ENCODE data around the gene DIAPH1.

DIAPH1 gene

DNA sequence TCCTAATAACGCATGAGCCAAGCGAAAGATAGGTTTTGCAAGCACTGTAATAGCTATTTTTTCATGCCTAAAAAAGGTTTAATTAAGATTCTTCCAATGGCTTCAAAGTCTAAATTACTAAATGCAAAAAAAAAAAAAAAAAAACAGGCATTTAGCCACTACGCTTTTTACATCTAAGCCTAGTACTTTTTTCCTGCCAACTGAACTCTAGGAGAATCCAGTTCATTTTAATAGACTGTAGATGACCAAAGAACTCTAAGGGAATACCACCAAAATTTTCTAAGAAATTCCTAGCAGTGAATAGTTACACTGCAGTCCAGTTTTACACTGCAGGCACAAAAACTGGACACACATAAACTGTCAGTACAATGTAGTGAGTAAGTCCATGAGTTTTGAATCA is 9.8 kb downstream of the DIAPH1 start:
- FAIRE-seq: no peak

DNA sequence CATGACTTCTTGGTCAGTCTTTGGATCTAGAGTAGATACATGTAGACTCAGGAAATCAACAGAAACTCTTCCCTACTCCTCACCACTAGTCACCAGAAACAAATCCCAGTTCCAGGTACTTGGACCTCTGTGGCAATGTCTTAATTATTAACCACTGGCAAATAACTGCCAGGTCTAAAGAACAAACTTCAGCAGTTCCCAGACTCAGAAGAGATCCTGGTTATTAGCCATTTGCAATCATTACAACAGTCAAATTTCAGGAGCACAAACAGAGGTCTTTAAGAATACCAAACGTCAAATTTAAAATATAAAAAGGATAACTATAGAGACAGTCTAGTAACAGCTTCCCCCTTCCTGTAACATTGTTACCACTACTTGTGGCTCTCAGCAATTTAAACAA is 10.2 kb downstream of the DIAPH1 start:
- FAIRE-seq: no peak

DNA sequence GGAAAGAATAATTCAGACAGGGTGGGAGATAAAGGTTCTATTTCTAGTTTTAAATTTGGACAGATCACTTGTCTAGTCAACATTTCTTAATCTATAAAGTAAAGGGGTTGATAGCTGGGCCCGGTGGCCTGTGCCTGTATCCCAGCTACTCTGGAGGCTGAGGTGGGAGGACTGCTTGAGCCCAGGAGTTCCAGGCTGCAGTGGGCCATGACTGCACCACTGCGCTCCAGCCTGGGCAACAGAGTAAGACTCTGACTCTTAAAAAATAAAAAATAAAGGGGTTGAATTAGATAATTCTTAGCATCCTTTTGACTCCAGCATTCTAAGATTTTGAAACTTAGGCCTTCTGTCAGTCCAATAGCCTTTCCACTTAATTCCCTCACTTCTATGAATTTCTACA is 10.8 kb downstream of the DIAPH1 start:
- no peak for FAIRE-seq

DNA sequence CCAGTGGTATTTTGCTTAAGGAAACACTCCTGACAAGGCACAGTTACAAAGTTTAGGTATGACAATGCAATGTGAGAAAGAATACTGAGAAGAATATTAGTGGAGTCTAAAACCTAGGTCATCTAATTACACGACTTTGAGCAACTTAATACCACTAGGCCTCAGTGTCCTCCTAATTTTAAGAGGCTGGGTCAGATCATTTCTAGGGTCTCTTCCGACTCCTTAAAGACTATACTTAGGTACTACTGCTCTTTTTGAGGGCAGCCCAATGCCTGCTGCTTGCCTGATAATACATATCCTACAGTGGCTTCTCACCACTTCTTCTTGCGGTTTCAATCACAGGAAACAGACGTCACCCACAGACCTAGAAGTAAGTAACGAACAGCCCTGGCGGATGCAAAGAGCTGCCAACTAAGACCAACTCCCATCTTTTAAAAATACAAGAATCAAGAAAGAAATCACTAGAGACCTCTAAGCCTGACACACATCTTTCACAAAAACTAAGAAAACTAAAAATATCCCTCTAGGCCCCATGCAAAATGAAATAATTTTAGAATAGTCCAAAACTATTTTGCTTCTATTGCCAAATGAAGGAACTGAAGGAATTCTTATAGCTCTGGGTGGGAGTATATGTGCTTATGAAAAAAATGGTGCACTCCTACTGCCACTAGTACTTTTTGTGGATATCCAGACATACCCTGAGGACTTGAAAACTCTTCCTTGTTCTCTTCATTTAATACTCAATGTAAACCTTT is 13.1 kb downstream of the DIAPH1 start:
- FAIRE-seq: no peak

DNA sequence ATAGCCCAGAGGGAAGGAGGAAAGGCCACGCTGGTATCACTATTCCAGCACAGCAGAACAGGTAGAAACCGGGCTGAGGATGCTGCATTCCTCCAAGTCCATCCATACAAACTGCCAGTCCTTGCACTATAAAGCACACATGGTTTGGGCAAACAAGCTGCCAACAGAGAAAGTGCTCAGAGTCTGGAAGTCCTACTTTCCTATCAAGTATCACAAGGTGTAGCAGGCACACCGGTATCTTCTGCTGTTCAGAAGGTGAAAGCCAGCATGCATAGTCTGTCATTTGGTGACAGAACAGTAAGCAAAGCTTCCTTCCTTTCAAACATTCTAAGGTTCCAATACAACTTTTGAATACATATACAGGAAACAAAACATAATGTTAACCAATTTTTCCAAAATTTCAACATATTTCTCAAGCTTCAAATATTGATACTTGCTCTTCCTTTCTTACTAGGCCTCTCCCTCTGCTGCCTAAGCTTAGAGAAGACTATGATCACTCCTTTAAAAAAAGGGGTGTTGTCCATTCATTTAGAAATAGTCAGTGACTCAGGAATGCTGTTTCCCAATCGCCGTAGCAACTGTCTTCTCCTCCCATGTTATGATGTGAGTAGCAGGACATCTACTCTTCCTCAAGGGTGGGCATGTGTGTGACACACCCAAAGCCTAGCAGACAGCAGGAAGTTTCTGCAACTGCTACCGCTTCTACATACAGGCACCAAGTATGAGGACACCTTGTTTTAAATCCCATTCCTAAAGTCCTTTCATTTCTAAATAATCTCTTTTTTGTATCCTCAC is 14.7 kb downstream of the DIAPH1 start:
- FAIRE-seq: no peak

DNA sequence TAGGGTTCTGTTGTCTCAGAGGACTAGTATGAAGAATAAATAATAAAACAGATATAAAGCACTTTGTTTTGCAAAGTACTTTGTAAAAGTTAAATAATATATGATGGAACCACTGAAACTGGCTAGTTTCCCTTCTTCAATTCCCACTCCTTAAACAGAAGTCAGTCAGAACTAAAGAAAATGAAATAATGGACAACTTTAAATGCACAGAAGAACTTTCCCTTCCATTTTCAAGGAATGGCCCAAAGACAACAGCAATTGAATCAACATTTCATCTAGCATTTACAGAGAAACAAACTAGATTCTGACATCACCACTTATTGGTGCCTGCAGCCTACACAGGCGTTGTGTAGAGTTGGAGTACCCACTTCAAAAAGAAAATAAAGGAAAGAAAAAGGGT is 16.2 kb downstream of the DIAPH1 start:
- FAIRE-seq: no peak

DNA sequence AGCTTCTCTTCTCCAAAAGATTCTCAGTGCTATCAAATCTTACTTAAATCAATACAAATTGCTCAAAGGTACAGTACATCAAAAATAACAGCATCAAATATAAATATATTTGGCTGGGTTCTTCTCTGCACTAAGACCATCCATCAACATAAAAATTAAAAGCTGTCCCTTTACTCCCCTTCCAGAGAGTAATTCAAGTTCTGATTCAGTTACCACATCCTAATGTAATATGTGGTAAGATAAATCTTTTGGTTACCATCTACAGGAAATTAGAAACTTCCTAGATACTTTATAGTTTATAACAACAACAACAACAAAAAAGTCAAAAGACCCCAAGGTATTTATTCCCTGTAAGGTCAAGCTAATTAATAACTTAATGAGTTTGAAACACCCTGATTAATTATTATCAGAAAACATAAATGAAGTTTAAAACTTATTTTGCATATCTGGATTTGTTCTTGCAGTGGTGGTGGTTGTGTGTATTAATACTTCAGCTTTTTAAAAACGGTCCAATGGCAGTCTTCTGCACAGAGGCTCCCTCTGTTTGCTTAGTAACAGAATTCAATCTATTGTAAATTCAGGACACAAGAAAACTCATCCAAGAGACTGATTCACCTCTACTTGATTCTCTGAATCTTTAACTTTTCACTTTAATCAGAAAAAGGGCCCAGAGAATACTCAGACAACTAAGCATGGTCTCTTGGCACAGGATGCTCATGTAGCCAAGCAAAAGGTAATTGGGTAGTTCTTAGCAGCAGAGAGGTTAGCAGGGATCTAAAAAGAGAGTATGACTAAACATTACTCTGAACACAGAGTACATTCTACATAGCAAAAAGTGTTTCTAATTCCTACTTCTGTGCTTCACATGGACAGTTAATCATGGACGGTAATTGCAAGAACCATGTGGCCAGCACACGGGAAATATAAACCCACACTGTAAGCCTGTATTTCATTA is 20.1 kb downstream of the DIAPH1 start:
- FAIRE-seq: no peak

DNA sequence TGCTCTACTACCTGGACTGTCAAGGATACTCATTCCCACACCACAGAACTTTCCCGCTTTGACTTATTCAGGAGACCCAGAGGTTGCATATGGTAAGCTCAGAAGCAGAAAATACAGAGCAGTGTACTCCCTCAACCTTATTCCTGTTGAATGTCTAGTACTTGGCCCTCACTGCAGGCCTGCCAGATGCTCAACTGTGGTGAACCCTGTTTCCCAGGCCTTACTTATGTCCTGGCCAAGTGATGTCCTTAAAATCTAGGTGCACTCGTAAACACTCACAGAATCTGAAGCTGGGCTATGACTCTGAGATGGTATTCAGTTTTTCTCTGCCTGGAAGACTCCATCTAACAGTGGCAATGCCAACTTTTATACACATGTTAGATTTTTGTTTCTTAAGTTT is 21.0 kb downstream of the DIAPH1 start:
- FAIRE-seq: no peak

DNA sequence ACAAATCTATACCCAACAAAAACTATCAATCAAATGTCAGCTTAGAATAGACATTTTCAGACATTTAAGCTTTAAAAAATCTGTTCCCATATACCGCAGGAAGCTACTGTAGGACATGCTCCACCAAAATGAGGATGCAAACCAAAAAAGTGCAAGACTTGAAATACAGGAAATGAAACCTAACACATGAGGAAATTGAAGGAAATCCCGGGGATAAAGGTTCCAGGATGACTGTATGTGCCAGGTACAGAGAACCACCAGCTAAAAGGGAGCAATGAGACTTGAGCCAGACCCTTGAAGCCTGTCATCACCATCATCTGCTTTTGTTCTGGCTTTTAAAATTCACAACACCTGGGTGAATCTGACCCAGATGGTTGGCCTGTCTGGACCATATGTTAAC is 21.4 kb downstream of the DIAPH1 start:
- no peak for FAIRE-seq

DNA sequence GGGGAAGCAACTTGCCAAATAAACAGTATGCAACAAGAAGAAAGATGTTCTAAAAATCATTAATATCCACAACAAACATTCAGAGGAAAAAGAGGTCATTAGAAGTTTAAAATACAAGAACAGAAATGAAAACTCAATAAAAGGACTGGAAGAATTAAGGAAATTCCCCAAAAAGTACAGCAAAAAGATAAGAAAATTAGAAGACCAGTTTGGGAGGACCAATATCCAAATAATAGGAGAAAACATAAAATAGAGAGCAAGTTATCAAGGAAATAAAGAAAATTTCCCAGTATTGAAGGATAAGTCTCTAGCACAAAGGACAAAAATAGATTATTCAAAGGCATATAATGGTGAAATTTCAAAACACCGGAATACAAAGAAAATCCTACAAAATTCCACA is 21.9 kb downstream of the DIAPH1 start:
- FAIRE-seq: no peak

DNA sequence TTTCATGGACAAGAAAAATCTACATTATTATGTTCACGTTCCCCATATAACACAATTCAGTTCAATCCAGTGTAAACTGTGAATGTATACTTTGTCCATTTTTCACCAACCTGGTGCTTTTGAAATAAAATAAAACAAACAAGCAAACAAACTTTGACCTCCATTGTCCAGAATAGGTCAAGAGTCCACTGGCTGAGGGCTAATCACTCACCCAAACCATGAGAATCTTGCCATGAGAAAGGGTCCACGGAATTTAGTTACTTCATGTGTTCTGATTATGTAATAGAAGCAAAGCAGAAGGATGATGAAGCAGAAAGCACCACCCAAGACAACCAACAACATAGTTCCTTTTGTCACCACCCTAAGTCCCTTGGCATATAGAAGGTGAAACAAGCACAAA is 28.7 kb downstream of the DIAPH1 start:
- FAIRE-seq: no peak

DNA sequence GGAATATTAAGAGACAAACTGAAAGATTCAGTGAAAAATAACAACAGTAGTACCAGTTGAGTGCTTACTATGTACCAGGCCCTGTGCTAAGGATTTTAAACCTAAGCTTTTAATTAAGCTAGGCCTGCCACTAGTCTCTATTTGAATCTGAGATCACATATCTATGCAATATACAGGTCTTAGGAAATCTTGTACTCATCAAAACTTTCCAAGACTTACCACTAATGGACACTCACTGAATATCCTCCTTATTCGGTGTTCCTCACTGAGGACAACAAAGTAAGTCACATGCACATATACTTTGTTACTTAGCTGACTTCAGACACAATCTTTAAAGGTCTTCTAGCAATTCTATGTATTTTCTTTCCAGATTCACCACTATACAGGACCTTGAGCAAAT is 32.6 kb downstream of the DIAPH1 start:
- FAIRE-seq: no peak

DNA sequence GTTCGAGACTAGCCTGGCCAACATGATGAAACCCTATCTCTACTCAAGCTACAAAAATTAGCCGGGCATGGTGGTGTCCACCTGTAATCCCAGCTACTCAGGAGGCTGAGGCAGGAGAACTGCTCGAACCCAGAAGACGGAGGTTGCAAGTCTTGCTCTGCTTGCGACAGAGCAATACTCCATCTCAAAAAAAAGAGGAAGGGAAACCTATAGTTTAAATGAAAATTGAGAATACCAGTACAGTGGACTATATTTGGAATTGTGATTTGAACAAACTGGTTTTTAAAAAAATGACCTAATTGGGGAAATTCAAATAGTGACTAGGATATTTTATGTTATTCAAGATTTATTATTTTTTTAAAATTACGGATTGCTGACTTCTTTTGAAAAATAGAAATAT is 33.2 kb downstream of the DIAPH1 start:
- FAIRE-seq: no peak

DNA sequence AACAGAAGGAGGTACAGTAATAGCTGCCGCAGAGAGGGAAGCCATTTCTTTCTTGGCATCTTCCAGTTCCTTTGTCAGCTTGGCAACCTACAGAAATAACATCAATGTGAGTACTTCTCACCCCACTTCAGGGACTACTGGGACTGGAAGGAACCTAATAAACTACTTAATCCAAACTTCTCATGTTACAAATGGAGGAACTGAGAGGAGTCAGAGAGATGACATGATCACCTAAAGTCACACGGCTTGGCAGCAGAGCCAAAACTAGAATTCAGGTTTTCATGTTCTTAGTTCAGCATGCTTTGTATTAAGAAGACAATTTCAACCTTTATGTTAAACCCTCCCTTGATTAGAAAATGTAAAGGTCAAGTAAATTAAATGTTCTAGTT is 44.7 kb downstream of the DIAPH1 start:
- FAIRE-seq: no peak

DNA sequence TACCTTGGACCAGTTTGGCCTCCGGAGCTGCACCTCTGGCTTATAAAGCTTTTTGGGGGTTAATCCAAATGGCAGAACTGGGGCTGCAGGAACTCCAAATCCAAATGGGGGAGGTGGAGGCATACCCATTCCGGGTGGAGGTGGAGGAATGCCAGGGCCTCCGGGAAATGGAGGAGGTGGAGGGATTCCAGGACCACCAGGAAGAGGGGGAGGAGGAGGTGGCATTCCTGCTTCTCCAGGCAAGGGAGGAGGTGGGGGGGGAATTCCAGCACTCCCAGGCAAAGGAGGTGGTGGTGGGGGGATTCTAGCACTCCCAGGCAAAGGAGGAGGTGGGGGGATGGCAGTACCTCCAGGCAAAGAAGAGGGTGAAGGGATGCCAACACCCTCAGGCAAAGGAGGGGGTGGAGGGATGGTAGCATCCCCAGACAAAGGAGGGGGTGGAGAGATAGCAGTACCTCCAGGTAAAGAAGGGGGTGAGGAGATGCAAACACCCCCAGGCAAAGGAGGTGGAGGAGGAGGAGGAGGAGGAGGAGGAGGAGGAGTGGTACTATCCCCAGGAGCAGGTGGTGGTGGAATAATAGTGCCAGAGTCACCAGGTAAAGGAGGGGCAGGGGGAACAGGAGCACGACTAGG is 45.2 kb downstream of the DIAPH1 start:
- no peak for FAIRE-seq

DNA sequence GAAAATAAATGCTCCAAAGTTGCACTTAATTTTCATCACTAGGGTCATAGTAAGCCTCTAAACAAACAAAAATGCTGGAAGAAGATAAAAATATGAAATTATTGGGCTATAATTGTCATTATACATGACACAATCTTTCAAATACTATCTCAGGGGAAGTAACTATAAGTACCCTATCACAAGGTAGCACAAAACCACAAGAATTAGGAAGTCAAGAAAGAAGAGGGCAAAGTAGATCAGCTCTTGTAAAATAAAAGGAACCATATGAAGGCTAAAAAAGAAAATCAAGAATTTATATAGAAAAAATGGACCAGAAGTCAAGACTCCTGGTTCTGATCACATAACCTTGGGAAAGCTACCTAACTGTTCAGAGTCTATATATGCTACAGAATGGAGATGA is 48.1 kb downstream of the DIAPH1 start:
- FAIRE-seq: no peak

DNA sequence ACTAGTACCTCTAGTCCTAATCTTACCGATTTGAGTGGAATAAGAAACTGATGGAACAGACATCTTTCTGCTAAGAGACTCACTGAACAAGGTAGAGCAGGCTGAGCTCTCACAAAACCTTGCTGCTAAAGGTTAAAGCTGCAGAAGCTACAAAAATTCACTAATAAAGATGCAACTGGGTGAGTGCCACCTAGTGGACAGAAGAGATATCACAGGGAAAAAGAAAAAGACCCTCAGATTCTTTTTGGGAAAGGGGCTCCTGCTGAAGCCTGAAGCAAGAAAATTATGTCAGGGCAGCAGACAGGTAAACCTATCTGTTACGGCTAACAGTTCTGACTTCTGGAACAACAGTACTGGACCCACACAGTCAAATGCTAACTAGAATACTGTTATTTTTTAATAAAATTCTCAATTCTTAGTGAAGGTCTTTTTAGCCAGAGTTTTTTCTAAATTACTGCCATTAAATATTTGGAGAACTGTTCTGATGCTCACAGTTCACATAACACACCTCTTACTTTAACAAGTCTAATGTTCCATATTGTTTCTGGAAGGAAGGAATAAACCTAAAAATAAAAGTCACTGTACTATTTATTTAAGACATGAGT is 51.2 kb downstream of the DIAPH1 start:
- peak; percentile 21 for FAIRE-seq

DNA sequence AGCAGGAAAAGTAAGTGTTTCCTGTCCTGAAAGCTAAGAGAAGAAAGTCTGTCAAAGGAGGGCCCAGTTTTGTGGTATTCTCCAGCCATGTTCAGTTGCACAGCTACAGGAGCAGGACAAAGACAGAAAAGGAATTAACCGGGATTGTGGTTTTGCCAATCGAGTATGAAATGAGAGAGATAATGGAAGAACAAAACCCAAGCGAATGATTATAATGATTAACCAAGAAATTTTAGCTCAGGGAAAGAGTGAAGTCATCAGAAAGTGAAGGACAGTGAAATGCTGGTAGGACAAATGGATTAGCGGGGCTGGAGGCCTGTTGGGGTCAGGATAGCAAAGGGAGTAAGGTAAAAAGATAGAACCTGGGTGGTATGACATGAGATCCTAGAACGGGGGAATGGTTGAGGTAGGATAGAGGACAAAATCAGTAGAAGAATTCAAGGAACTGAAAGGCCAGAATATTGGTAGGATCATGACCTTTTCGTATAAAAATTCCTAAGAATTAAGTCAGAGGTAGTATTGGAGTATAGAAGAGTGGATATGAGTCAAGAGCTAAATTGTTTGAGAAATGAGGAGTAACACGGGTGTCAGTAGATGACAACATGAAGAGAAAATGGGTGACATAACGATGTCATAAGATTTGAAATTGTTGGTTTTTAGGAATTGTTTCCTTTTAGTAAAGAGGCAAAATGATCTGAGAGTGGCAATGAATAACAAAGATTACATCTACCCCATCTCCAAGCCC is 52.8 kb downstream of the DIAPH1 start:
- no peak for FAIRE-seq

DNA sequence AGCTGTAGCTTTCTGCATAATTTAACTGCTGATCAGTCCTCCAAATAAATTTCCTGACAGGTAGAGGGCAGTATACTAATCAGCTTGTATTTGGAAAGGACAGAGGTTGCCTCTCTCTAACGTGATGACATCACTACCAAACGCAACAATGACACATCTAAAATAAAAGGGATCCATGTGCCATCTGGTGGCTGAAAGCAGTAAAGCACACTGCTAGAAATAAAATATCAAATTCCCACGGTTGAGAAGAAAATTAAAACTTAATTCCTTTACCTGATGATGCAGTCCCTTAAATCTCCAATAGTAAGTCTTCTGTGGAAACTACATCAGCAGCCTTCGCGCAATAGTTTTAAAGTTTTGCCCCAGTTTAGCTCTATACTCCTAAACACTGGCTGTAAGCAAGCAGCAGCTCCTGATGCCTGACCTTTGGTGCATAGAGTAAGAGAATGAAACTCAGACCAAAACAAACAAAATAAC is 54.5 kb downstream of the DIAPH1 start:
- FAIRE-seq: peak; percentile 99

DNA sequence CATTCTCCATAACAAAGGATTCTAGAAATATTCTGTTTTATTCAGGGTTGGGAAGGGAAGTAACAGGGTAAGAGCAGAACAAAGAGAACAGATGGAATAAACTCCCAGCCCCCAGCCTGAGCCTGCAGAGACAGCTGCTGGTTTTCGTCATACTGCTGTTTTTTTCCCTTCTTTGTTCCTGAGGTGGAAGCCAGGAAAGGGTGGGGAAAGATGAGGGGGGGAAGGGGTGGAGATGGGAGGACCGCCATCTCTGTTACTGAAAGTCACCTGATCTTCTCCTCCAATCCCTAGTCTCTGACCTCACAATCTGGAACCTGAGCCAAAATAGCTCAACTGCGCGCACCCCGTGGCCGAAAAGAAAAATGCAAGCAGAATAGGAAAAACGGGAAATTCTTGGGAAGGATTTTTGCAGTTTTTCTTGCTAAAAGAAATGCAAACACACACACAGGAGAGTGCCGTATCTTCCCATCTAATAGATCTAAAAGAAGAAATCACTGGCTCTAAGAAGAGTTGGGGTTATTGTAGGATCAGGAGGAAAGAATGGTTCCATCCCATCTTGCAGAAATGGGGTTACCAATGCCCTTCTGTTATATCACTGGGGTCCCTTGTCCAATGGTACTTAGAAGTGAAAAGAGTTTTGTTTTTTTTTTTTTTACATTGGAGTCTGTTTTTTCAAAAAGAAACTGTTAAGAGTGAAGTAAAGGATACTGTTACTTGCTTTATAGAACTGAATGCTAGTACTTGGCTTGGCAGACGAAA is 57.9 kb downstream of the DIAPH1 start:
- peak; percentile 88 for FAIRE-seq

DNA sequence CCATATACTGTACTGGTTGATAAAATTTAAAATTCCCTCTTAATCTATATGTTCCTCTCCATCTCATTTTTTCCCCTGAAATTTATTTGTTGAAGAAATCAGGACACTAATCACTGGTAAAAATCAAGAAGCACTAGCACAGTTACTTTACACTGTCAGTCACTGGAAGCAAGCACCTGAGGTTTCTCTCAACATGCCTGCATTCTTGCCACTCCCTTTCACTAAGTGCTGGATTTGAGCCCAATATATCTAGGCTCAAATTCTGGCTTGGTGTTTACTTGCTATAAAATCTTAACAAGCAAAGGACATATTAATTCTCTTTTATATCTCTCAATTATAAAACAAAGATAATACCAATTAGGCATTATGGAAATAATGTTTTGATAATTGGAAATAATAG is 58.6 kb downstream of the DIAPH1 start:
- peak; percentile 48 for FAIRE-seq
